ENCODE measurements around the gene GOLGA6A.
"Not testable (repeated sequence)": the region's sequence is repeated elsewhere in the genome, so short reads cannot be mapped to it uniquely, and the experiment has no call there.

Gene GOLGA6A
- total RNA-seq: 0 to 0.53 (median 0.27) reads per million in 4 experiments

GRCh38 chr15:74082450-74082849 is at the start of gene GOLGA6A:
Gene GOLGA6A, minus strand, starts transcription at chr15:74082550. Its CDS starts 41 bp downstream, at chr15:74082509.
- DNase-seq: not testable (repeated sequence)

DNA sequence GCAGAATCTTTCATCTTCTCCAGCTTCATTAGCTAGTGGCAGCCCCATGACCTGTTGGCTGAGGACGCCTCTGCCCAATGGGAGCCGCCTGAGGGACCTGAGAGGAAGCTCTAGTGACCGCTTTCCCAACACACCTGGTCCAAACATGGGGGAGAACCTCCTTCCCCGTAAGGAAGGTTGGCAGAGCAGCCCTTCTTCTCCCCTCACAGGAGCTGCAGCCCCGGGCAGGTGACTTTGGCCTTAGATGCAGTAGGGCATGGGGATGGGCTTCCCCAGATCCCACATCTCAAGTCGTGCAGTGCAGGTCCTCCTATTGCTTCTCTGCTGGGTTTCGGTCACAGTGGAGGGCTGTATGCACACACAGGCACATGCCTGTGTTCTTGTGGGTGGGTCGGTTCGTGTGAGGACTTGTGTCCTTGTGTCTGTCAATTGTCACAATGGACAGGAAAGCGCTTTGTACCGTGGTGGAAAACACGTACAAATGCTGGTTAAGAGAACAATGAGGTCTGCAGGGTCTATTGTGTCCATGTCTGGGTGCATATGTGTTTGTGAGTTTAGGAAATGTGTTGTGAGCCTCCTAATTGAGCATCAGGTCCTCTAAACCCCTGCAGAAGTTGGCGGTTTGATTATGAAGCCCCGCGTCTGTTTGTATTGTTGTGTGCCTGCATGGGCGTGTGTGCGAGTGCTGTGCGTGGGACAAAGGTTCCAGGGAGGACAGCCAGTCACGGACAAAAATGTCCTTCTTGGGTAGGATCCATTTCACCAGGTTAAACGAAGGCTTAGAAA is 49.5 kb upstream of the GOLGA6A start:
- DNase-seq: no peak

DNA sequence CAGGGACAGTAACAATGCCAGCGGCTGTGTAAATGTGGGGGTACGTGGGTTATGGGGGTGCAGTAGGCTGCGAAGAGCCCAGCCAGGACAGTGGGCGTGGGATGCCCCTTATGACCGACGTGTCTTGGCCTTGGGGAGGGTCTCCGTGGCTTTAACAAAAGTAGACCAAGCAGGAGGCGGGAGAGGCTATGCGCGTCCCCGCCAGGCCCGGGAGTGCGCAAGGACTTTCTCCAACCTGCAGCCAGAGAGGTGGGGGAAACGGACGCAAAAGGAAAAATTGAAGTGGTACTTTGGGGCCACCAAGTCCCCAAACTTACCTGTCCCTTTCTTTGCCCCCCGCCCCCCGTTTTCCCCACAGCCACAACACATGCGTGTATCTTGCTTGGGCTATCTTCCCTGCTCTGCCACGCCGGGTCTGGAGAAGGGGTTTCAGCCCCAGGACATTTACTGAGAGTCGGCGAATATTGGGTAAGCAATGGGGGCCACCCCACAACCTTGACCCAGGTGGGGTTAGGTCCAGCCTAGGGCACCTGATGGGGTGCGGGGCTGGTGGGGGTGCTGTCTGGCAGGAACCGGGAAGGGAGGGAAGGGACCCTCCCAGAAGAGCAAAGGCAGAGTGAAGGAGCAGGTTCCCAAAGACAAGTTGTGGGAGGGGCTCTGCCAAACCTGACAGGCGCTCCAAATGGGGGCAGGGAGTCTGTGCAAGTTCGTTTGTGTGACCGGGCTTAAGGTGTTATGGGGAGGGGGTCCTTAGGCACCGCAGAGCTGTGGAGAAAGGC is 48.7 kb upstream of the GOLGA6A start:
- DNase-seq: no peak

- DNase-seq: no peak
Measured at GRCh38 chr15:74130155-74130848, 48.0 kb upstream of the GOLGA6A start, which contains the start of gene ISLR2. Gene ISLR2, plus strand, starts transcription at chr15:74130586. Its CDS starts 2,169 bp downstream, at chr15:74132755.

DNA sequence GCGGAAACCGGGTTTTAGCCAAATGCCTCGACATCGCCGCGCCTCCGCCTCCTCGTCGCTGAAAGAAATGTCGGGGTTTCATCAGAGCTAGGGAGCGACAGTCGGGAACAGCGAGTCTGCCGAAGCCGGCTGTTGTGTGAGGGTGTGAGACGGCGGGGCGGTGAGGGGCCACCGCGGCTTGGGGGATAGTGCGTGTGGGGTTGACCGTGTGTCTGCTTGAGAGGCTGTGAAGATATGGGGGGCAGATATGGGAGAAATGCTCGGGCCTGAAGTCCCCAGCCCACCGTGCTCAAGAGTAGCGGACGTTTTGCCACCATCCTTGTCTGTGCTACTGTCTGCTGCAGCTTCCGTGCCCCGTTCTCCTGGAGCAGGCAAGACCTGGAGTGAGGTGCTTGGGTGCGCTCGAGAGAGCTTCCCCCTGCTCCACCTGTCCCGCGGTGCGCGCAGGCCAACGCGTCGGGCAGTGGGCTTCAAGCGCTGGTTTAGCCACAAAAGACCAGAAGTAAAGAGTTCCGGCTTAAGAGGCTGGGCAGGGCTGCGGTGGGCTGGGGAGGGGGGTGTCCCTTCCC is 47.3 kb upstream of the GOLGA6A start:
- DNase-seq: no peak

GRCh38 chr15:74128785-74129585 is 46.6 kb upstream of the GOLGA6A start:
- no peak for DNase-seq

- no peak for DNase-seq
Measured at GRCh38 chr15:74127954-74128784, 45.8 kb upstream of the GOLGA6A start.

DNA sequence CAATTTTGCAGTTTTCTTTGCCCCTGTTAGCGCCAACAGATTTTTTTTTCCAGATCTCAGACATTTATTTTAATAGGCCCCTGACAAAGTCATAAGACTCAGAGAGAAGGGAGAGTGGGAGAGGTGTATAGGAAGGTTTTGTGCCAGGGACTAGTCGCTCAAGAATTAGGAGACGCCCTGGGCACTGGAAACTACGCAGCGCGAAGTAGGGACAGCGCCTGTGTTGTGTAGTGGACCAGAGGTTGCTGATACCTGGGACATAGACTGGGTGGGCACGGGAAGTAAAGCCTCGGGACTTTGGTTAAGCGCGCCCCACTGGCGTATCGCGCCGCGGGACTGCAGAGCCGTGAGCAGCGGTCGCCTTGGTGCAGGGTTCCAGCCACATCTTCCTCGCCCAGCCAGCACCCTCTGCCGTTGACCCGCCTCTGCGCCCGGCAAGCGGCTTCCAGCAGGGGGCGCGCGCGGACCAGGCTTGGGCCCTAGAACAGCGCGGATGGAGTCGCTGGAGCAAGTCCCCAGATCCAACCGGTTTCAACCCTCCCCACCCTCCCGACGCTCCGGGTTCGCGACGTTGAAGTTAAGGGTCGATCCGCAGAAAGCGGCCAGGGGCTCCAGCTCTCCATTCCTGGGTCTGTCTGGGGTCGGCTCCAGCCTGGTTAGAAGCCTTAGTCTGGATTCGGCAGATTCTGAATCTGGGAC is 45.1 kb upstream of the GOLGA6A start:
- DNase-seq: peak; percentile 78

DNA sequence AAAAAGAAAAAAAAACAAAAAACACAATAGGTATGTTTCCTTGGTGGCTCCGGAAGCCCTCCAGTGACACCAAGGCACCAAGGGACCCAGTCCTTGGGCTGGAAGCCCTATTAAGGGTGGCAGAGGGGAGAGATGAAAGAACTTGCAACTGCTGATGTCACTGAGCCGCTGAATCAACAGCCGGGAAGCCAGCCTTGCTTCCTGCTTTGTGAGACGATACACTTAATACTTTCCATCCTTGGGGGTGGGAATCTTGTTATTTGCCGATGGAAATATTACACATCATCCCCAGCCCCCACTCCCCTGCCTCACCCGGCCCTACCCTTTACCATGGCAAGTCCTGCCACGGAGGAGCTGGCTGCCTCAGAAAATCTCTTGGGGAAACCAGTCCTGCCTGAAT is 42.4 kb upstream of the GOLGA6A start:
- no peak for DNase-seq

- no peak for DNase-seq
Measured at GRCh38 chr15:74124196-74124595, 41.8 kb upstream of the GOLGA6A start.

GRCh38 chr15:74123658-74124057 is 41.3 kb upstream of the GOLGA6A start:
- no peak for DNase-seq

DNA sequence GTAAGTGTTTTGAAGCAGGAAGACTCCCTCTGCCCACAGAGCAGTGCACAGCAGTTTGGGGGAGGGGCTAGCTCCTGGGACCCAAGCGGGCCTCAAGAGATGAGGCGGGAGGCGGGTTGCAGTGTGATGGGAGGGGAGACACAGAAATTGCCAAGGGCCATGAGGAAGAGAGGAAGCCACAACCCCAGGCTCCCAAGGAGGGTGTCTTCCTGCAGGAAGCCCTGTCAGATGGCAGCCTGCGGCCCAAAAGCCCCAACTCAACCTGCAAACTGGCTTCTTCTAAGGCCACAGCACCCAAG is 40.7 kb upstream of the GOLGA6A start:
- no peak for DNase-seq

GRCh38 chr15:74122403-74123130 is 40.2 kb upstream of the GOLGA6A start:
- no peak for DNase-seq

GRCh38 chr15:74121858-74122257 is 39.5 kb upstream of the GOLGA6A start:
- DNase-seq: no peak

DNA sequence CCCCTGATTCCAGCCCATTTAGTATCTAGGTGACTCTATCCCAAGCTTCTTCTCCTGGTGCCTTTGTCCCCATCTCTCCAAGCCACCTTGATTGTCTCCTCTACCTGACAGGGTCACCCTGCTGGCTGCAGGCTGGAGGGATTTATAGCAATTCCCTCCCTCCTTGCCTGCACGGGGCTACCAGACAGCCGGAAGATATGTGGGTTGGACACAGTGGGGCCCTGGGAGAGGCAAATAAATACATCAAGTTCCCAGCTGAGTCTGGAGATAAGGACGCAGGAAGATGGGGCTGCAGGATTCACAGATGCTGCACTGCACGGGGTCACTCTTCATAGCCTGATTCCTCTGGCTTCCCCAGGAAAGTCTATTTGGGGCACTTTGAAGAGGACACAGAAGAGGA is 38.7 kb upstream of the GOLGA6A start:
- no peak for DNase-seq

GRCh38 chr15:74120426-74120825 is 38.1 kb upstream of the GOLGA6A start:
- DNase-seq: no peak

DNA sequence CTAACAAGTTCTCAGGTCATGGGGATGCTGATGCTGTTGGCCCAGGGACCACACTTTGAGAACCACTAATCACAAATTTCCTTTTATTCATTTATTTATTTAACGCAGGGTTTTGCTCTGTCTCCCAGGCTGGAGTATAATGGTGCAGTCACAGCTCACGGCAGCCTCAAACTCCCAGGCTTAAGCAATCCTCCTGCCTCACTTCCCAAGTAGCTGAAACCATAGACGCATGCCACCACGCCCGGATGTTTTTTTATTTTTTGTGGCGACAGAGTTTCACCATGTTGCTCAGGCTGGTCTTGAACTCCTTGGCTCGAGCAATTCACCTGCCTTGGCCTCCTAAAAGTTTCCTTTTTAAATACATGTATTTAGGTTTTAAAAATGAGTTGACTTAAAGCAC is 27.4 kb upstream of the GOLGA6A start:
- no peak for DNase-seq

- not testable (repeated sequence) for DNase-seq
Measured at GRCh38 chr15:74108611-74109010, 26.3 kb upstream of the GOLGA6A start.

DNA sequence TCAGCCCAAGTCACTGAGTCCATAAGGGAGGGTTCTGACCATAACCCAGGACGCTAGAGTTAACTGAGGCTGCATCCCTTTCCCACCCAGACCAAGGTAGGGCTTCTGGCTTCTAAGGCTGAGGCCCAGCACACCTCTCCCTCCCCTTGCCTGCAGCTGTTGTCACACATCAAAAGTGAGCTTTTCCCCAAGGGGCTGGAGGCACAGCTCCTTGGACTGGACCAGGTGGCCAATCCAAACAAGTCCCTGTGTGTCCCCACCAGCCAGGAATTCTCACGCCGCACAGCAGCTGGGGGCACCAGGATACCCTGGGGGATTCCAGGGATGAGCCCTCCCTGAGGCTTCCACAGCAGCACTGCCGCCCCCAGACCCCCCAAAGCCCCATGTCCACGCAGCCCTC is 25.8 kb upstream of the GOLGA6A start:
- no peak for DNase-seq
